Activated CD8-positive, alpha-beta T cell treated with anti-CD3 and anti-CD28 coated beads for 36 hours (primary cell): Measurements from ENCODE around the gene EFCAB9. TPM values are rescaled to one million over a fixed set of nuclear protein-coding genes. Genes with fewer than 3 reads are reported as not detected.

Experiments
- ATAC-seq: fragments of 200-7000 bp; cut with Tn5 transposase; one replicate; pipeline ENCODE4 v1.10.0; 2021; ENCODE audit warnings: mild to moderate bottlenecking, moderate library complexity
- CTCF ChIA-PET: fragments of 350-600 bp; sonication (Branson Sonifier 250); formaldehyde crosslinking; loops from one replicate; lab custom pipeline; 2021; ENCODE audit warnings: antibody characterized with exemption; lab: Charles Lee
- POLR2A ChIA-PET: fragments of 350-600 bp; sonication (Branson Sonifier 250); formaldehyde crosslinking; loops from one replicate; lab custom pipeline; 2021; ENCODE audit warnings: antibody characterized with exemption; lab: Charles Lee
- DNase-seq: peaks from one replicate; pipeline ENCODE4 v3.0.0-alpha.2; 2020
- H3K27ac Mint-ChIP-seq: one replicate; pipeline ENCODE4 v1.8.0; 2021; ENCODE audit warnings: mild to moderate bottlenecking, mixed read lengths
- H3K27me3 Mint-ChIP-seq: one replicate; pipeline ENCODE4 v1.8.0; 2021; ENCODE audit warnings: mixed read lengths
- H3K36me3 Mint-ChIP-seq: one replicate; pipeline ENCODE4 v1.8.0; 2021; ENCODE audit warnings: low read depth, mixed read lengths
- H3K4me1 Mint-ChIP-seq: one replicate; pipeline ENCODE4 v1.8.0; 2021; ENCODE audit warnings: low read depth, mixed read lengths
- H3K4me3 Mint-ChIP-seq: one replicate; pipeline ENCODE4 v1.8.0; 2021; ENCODE audit warnings: mild to moderate bottlenecking, moderate library complexity, mixed read lengths
- H3K9me3 Mint-ChIP-seq: one replicate; pipeline ENCODE4 v1.8.0; 2021; ENCODE audit warnings: mixed read lengths
- intact Hi-C: fragments of 100-400 bp; cut with micrococcal nuclease; formaldehyde crosslinking; loops from one replicate; pipeline ENCODE4 v1.10.0; 2022
- total RNA-seq, 2 experiments: library from RNA; stranded (reverse); gene quantifications; one replicate each; pipeline ENCODE4 v1.2.3, GENCODE V29; 2021
- TF ChIP-seq, protein P1 (sequence below): fragments of 200-600 bp; IDR thresholded peaks from one replicate; pipeline ENCODE4 v1.8.0; 2022; ENCODE audit warnings: antibody characterized with exemption, mild to moderate bottlenecking

Gene EFCAB9
- total RNA-seq, 2 experiments from 2014 or later = not detected

DNA sequence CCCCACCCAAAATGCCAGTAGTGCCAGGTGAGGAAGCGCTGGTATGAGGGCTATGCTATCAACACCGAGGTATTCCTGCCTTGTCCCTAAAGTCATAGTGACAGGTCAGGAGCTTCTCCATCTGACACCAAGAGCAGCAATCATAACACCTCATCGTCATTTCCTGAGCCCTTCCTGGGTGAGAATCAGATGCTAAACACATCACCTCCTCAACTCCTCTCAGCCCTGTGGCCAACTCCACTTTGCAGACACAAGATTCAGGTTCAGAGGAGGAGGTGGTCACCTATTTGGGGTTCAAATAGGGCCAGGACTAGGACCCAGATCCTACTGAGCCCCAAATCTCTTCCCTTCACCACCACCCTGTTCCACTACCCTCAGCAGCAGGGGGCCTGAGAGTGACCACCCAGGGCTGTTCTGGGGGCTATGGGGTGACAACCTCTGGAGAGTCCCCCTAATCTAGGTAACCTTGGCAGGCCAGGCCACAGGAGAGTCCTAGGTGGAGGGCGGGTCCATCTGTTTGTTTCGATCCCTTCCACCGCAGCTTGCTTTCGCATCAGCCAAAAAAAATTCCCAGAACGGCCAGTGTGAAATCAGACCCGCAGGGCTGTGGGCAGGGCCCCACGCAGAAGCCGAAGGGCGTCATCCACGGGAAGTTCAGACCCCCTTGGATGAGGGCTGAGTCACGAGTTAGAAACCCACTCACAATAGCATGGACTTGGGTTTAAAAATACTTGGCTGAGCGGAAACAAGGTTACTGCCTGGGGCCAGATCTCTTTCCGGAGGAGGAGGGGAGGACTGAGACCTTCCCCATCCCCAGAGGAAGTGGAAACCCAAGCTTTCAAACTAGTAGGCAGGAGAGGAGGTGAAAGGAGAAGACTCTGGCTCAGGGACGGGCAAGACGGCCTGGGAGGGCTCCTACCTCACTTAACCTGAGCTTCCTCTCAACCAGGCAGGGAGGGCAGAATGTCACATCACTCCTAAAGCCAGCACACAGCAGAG lies 14.7 kb upstream of the EFCAB9 start:
- peaks cover 81% of the 10 kb centered on the region for H3K4me1 Mint-ChIP-seq
- DNase-seq = peak; percentile 74
- H3K27me3 Mint-ChIP-seq = no peaks in the 10 kb centered on the region
- H3K36me3 Mint-ChIP-seq = peaks cover 69% of the 10 kb centered on the region
- TF ChIP-seq, protein P1, sequence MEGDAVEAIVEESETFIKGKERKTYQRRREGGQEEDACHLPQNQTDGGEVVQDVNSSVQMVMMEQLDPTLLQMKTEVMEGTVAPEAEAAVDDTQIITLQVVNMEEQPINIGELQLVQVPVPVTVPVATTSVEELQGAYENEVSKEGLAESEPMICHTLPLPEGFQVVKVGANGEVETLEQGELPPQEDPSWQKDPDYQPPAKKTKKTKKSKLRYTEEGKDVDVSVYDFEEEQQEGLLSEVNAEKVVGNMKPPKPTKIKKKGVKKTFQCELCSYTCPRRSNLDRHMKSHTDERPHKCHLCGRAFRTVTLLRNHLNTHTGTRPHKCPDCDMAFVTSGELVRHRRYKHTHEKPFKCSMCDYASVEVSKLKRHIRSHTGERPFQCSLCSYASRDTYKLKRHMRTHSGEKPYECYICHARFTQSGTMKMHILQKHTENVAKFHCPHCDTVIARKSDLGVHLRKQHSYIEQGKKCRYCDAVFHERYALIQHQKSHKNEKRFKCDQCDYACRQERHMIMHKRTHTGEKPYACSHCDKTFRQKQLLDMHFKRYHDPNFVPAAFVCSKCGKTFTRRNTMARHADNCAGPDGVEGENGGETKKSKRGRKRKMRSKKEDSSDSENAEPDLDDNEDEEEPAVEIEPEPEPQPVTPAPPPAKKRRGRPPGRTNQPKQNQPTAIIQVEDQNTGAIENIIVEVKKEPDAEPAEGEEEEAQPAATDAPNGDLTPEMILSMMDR = no peak
- peak; percentile 38 for ATAC-seq
- intact Hi-C loops = loop anchor here (2.0 to 5.0 kb wide), 2 partner anchors 66 to 172 kb away; partner anchors contain the start of gene FBXW11
- H3K4me3 Mint-ChIP-seq = peak overlapping the region; percentile 83
- POLR2A ChIA-PET = interaction anchor here (0.7 to 2.9 kb wide), 12 partner anchors 10 to 218 kb away, joined by 3 to 30 read pairs (median 5); partner anchors contain the start of gene STK10
- H3K27ac Mint-ChIP-seq = peak overlapping the region; percentile 94
- CTCF ChIA-PET = interaction anchor here (1.0 to 3.4 kb wide), 4 partner anchors 9 to 103 kb away, joined by 3 to 26 read pairs (median 6); partner anchors contain the start of gene STK10
- peaks cover 2% of the 10 kb centered on the region for H3K9me3 Mint-ChIP-seq

DNA sequence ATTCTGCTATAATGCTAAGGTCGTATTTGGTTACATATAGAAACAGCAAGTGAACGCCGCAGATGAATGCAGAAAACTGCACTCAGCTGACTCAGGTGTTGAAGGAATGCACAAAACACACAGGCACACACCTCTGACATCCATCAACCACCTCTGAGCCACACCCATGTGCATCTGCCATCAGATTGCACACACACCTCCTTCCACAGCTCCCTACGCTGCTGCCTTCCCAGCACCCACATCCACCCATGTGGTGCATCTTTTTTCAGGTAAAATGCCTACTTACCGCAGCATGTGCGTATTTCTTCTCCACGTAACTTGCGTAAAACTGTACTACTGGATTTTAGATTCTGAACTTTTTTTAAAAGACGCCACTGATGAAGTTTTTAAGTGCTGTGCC lies 13.0 kb upstream of the EFCAB9 start:
- ATAC-seq = no peak
- Mint-ChIP-seq H3K27ac (peak overlapping the region; percentile 94), H3K9me3 (peaks cover 2% of the 10 kb centered on the region), H3K4me1 (peaks cover 80% of the 10 kb centered on the region), H3K27me3 (no peaks in the 10 kb centered on the region), H3K4me3 (peak overlapping the region; percentile 83), H3K36me3 (peaks cover 72% of the 10 kb centered on the region)
- intact Hi-C loops = no loop called here
- CTCF ChIA-PET = interaction anchor here (3.4 kb wide), 1 partner anchor 7 kb away, joined by 26 read pairs; the partner anchor contains the start of gene STK10
- peak; percentile 54 for DNase-seq
- TF ChIP-seq, protein P1 = no peak
- POLR2A ChIA-PET = interaction anchor here (0.7 to 1.4 kb wide), 4 partner anchors 69 to 269 kb away, joined by 3 to 4 read pairs (median 3); no protein-coding TSS in a partner anchor

DNA sequence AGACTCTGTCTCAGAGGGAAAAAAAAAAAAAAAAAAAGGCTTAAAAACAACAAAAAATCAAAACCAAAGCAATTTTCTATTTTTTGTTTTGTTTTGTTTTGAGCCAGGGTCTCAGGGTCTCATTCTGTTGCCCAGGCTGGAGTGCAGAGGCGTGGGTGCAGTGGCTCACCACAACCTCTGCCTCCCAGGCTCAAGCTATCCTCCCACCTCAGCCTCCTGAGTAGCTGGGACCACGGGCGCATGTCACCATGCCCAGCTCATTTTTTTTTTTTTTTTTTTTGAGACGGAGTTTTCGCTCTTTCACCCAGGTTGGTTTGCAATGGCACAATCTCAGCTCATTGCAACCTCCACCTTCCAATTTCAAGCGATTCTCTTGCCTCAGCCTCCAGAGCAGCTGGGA lies 11.7 kb upstream of the EFCAB9 start:
- peaks cover 71% of the 10 kb centered on the region for H3K36me3 Mint-ChIP-seq
- H3K4me3 Mint-ChIP-seq = no peak overlapping the region
- CTCF ChIA-PET = interaction anchor here (1.8 to 8.4 kb wide), 2 partner anchors 8 to 111 kb away, joined by 5 to 108 read pairs; no protein-coding TSS in a partner anchor

DNA sequence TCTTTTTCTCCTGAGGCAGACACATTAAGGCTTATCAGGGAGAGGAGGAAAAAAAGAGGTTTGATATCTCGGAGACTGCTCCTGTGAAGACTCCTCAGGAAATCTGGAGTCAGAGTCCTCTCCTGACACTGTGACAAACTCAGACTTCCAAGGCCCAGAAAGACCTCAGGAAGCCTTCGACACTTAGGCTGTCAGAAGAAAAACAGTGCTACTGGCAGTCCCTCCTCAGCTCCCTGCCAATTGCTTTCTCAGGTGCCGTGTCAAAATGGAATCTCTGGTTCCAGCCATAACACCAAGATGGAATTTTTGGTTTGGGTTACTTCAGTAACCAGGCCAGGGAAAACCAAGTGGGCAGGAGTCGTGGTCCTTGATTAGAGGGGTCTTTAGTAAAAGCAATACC lies 10.1 kb upstream of the EFCAB9 start:
- H3K9me3 Mint-ChIP-seq = peaks cover 2% of the 10 kb centered on the region
- no peaks in the 10 kb centered on the region for H3K27me3 Mint-ChIP-seq
- H3K36me3 Mint-ChIP-seq = peaks cover 60% of the 10 kb centered on the region
- POLR2A ChIA-PET = interaction anchor here (0.8 to 7.8 kb wide), 7 partner anchors 10 to 177 kb away, joined by 3 to 124 read pairs (median 3); partner anchors contain the start of genes FBXW11 and UBTD2
- CTCF ChIA-PET = interaction anchor here (0.7 to 8.4 kb wide), 8 partner anchors 10 to 125 kb away, joined by 3 to 129 read pairs (median 4); no protein-coding TSS in a partner anchor
- peak overlapping the region; percentile 96 for H3K27ac Mint-ChIP-seq
- TF ChIP-seq, protein P1 = no peak
- peak overlapping the region; percentile 92 for H3K4me3 Mint-ChIP-seq
- DNase-seq = no peak
- peaks cover 54% of the 10 kb centered on the region for H3K4me1 Mint-ChIP-seq
- ATAC-seq = no peak
- intact Hi-C loops = no loop called here

More for the DNA sequence above, 11.7 kb upstream of the EFCAB9 start:
- Mint-ChIP-seq H3K9me3 (peaks cover 2% of the 10 kb centered on the region), H3K4me1 (peaks cover 68% of the 10 kb centered on the region), H3K27ac (peak overlapping the region; percentile 96), H3K27me3 (no peaks in the 10 kb centered on the region)
- DNase-seq = no peak
- no peak for ATAC-seq
- intact Hi-C loops = no loop called here
- TF ChIP-seq, protein P1 = no peak
- POLR2A ChIA-PET = interaction anchor here (7.8 kb wide), 1 partner anchor 9 kb away, joined by 124 read pairs; no protein-coding TSS in a partner anchor
